K562 (cell line): ENCODE results near the gene NXN. TPM values are rescaled to one million over a fixed set of nuclear protein-coding genes. Genes with fewer than 3 reads are reported as not detected.
A peak's percentile ranks its signal among the peaks of the same experiment; 100 is the strongest.
"Not testable (repeated sequence)": the region's sequence is repeated elsewhere in the genome, so short reads cannot be mapped to it uniquely, and the experiment has no call there.

Source experiments
- ATAC-seq: fragments of 200-7000 bp; cut with Tn5 transposase; 3 replicates; pipeline ENCODE4 v1.9.1; 2020; ENCODE audit warnings: moderate library complexity
- BruUV-seq: library from RNA; stranded (reverse); fragments of 400-500 nt; replicated peaks from 2 replicates; lab custom pipeline; 2021; lab: Mats Ljungman, UMichigan
- CTCF ChIA-PET: fragments of 300-600 bp; formaldehyde crosslinking; extraction: SDS; loops from one replicate; lab custom pipeline; 2021; ENCODE audit warnings: low intra/inter-chr PET ratio; lab: Yijun Ruan, JAX
- POLR2A ChIA-PET: fragments of 300-600, 350-650 bp; sonication (Branson Sonifier 250); formaldehyde crosslinking; extraction: SDS; loops from one replicate; lab custom pipeline; 2021; ENCODE audit warnings: antibody characterized with exemption, inconsistent platforms; lab: Yijun Ruan, JAX
- DNase-seq, 4 experiments: peaks; one replicate each; pipeline versions ENCODE4 v3.0.0 to v3.0.0-alpha.2; 2011 to 2018; ENCODE audit warnings: low spot score in 3 of 4, mixed read lengths in 3 of 4; ENCODE audit errors: extremely low read depth in 1 of 4
- FAIRE-seq: peaks from 2 replicates; lab custom pipeline; 2011; peaks lifted over from hg19 to GRCh38; lab: Jason Lieb, UNC
- H2AFZ ChIP-seq: 2 replicates; pipeline ENCODE4 v1.6.0; 2011; ENCODE audit warnings: low read depth, low read length, control low read depth, inconsistent platforms
- H3K27ac ChIP-seq: fragments of 200-600 bp; 3 replicates; pipeline ENCODE4 v1.8.0; 2011; ENCODE audit warnings: low read depth, mild to moderate bottlenecking, control low read depth, inconsistent platforms, low read length, moderate library complexity, mixed read lengths; ENCODE audit errors: extremely low read depth
- H3K27me3 ChIP-seq, 2 experiments: fragments of 300-600 bp in 1 of 2; 2 replicates in 1 of 2; 3 replicates in 1 of 2; pipeline versions ENCODE4 v1.6.0 to v1.8.0; 2011; ENCODE audit warnings: inconsistent platforms in 2 of 2, low read length in 2 of 2, mild to moderate bottlenecking in 1 of 2, mixed read lengths in 1 of 2, moderate library complexity in 1 of 2; ENCODE audit not compliant: control insufficient read depth in 2 of 2, insufficient read depth in 2 of 2
- H3K36me3 ChIP-seq: fragments of 300-600 bp; 3 replicates; pipeline ENCODE4 v1.8.0; 2011; ENCODE audit warnings: mild to moderate bottlenecking, low read length, inconsistent platforms; ENCODE audit not compliant: control insufficient read depth, insufficient read depth
- H3K4me1 ChIP-seq, 2 experiments: fragments of 200-600 bp in 1 of 2; replicated peaks in 1 of 2; 2 replicates in 1 of 2; 3 replicates in 1 of 2; pipeline versions ENCODE4 v1.5.1 to v1.8.0; 2011; ENCODE audit warnings: inconsistent platforms in 2 of 2, low read length in 2 of 2, mild to moderate bottlenecking in 1 of 2, mixed read lengths in 1 of 2, moderate library complexity in 1 of 2; ENCODE audit not compliant: control insufficient read depth in 2 of 2, insufficient read depth in 2 of 2
- H3K4me2 ChIP-seq: 2 replicates; pipeline ENCODE4 v1.6.1; 2011; ENCODE audit warnings: low read length, control low read depth, inconsistent platforms, mixed read lengths; ENCODE audit not compliant: insufficient read depth
- H3K4me3 ChIP-seq: fragments of 200-600 bp; sonication (generic), shearing (Covaris generic); 2 replicates; pipeline ENCODE4 v1.5.1; 2016; ENCODE audit warnings: control low read depth, inconsistent platforms
- H3K79me2 ChIP-seq: fragments of 200-600 bp; 3 replicates; pipeline ENCODE4 v1.8.0; 2011; ENCODE audit warnings: low read length, inconsistent platforms; ENCODE audit not compliant: control insufficient read depth, insufficient read depth
- H3K9ac ChIP-seq, 2 experiments: 2 replicates each; pipeline versions ENCODE4 v1.6.0 to v1.6.1; 2011; ENCODE audit warnings: low read depth in 2 of 2, low read length in 2 of 2, control low read depth in 1 of 2, inconsistent platforms in 1 of 2, mild to moderate bottlenecking in 1 of 2, mixed read lengths in 1 of 2; ENCODE audit not compliant: insufficient read depth in 1 of 2
- H3K9me1 ChIP-seq: one replicate; pipeline ENCODE4 v1.6.0; 2011; ENCODE audit warnings: inconsistent platforms, mild to moderate bottlenecking, low read length, moderate library complexity; ENCODE audit not compliant: control insufficient read depth, insufficient read depth
- H3K9me3 ChIP-seq: replicated peaks from 2 replicates; pipeline ENCODE4 v1.5.1; 2011; ENCODE audit warnings: low read depth, low read length, inconsistent platforms; ENCODE audit not compliant: control insufficient read depth, insufficient read depth
- H4K20me1 ChIP-seq: replicated peaks from 2 replicates; pipeline ENCODE4 v1.6.1; 2011; ENCODE audit warnings: low read length, inconsistent platforms, mixed read lengths; ENCODE audit not compliant: control insufficient read depth, insufficient read depth
- HNRNPK ChIP-seq: fragments of 200-400 bp; formaldehyde crosslinking; IDR thresholded peaks from one replicate; pipeline ENCODE4 v1.6.1; 2018; ENCODE audit warnings: mild to moderate bottlenecking, low read depth, low read length; ENCODE audit not compliant: poor library complexity, severe bottlenecking
- RAD21 ChIP-seq, 2 experiments: fragments of 250-450 bp in 1 of 2; fragments of 450-650 bp in 1 of 2; sonication (Bioruptor Pico) in 1 of 2; formaldehyde crosslinking in 1 of 2; IDR thresholded peaks in 1 of 2; conservative IDR thresholded peaks in 1 of 2; 2 replicates each; pipeline versions ENCODE4 v1.4.0 to v1.8.0; 2020 to 2022; ENCODE audit warnings: mild to moderate bottlenecking in 2 of 2, moderate library complexity in 1 of 2
- SAFB ChIP-seq: fragments of 200-400 bp; formaldehyde crosslinking; IDR thresholded peaks from 2 replicates; pipeline ENCODE4 v1.6.1; 2017; ENCODE audit warnings: low read depth, low read length, borderline replicate concordance
- SMARCA4 ChIP-seq: fragments of 450-650 bp; IDR thresholded peaks from 2 replicates; pipeline ENCODE4 v1.6.1; 2016
- WGBS: fragments of 100-300 bp; shearing (Covaris generic); methylation state at CpG from one replicate; pipeline ENCODE4 v1.1.6; 2016; ENCODE audit warnings: low coverage, mixed read lengths; ENCODE audit not compliant: insufficient coverage; ENCODE audit errors: missing lambda C conversion rate; 5-methylcytosine and 5-hydroxymethylcytosine counted together
- in situ Hi-C: fragments of 300-500 bp; cut with MboI; formaldehyde crosslinking; loops from 4 replicates; pipeline ENCODE4 v1.15.0; 2018; ENCODE audit warnings: inconsistent platforms, mixed read lengths
- intact Hi-C: fragments of 100-400 bp; cut with micrococcal nuclease; formaldehyde crosslinking; loops from 2 replicates; pipeline ENCODE4 v1.14.2; 2022
- polyA plus RNA-seq, 8 experiments: library from polyadenylated mRNA; depleted of rRNA in 4 of 8; stranded (reverse) in 5 of 8; unstranded in 3 of 8; fragments of >200 nt; fragmentation: Nextera tagmentation in 2 of 8; fragmentation: Illumina TruSeq in 1 of 8; extraction: Ambion mirVana in 2 of 8; extraction: Trizol in 1 of 8; gene quantifications; 2 replicates each; pipeline versions ENCODE4 v1.2.1 to v1.2.3, GENCODE V29; 2011 to 2014; ENCODE audit warnings: inconsistent platforms in 1 of 8, missing spikeins in 1 of 8
- total RNA-seq, 7 experiments: library from RNA; depleted of rRNA in 6 of 7; stranded (reverse); fragments of >200 nt in 6 of 7; fragmentation: Illumina TruSeq in 2 of 7; extraction: Trizol in 2 of 7; gene quantifications; 2 replicates each; pipeline versions ENCODE4 v1.2.1 to v1.2.3, GENCODE V29; 2011 to 2021; ENCODE audit warnings: low replicate concordance in 1 of 7
- TF ChIP-seq, protein P1 (sequence below): fragments of 250-450 bp; sonication (Bioruptor Pico); IDR thresholded peaks from 2 replicates; pipeline ENCODE4 v1.8.0; 2021; ENCODE audit warnings: moderate library complexity, mild to moderate bottlenecking, inconsistent platforms

The NXN gene
- total and polyA plus RNA-seq, 9 of the 15 experiments (the other 6 are each of a cell fraction or from before 2014, with no cell fraction given), result 0.08 to 0.39 (median 0.29) TPM; not detected in 5

GRCh38 chr17:835721-836120 is 143.9 kb downstream of the NXN start:
- H3K9me1 ChIP-seq, H3K36me3 ChIP-seq, POLR2A ChIA-PET, H2AFZ ChIP-seq, CTCF ChIA-PET, FAIRE-seq, H3K9ac ChIP-seq, ATAC-seq, in situ Hi-C loops, H4K20me1 ChIP-seq, intact Hi-C loops, H3K4me2 ChIP-seq, H3K4me1 ChIP-seq, H3K79me2 ChIP-seq, DNase-seq, H3K4me3 ChIP-seq, H3K27ac ChIP-seq, BruUV-seq, H3K9me3 ChIP-seq: not testable (repeated sequence)
- peaks cover 16 to 49% of the 10 kb centered on the region in 2 experiments for H3K27me3 ChIP-seq
- WGBS, result 0% methylated on average over 1 of the region's 27 CpGs
- peak; percentile 57; the same call in 1 of the 2 replicates for TF ChIP-seq SAFB

GRCh38 chr17:835263-835662 is 144.3 kb downstream of the NXN start:
- CTCF ChIA-PET, result no interaction called here
- Histone ChIP-seq H4K20me1 (no peaks in the 10 kb centered on the region), H3K9me3 (no peaks in the 10 kb centered on the region), H2AFZ (no peak overlapping the region), H3K9me1 (no peaks in the 10 kb centered on the region), H3K9ac (no peak overlapping the region), H3K4me1 (no peaks in the 10 kb centered on the region), H3K4me2 (no peak overlapping the region)
- intact Hi-C loops, result no loop called here
- 12% methylated on average over 6 of the region's 9 CpGs for WGBS
- no peak for DNase-seq
- in situ Hi-C loops, result no loop called here
- no TSS peak for BruUV-seq
- no peak for TF ChIP-seq RAD21 (CRISPR knock-in tag; conservative IDR thresholded peaks at IDR 0.05 in 1 of 2, IDR thresholded peaks at IDR 0.05 in 1 of 2)
- TF ChIP-seq, protein P1, sequence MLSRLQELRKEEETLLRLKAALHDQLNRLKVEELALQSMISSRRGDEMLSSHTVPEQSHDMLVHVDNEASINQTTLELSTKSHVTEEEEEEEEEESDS (CRISPR knock-in tag), result no peak
- TF ChIP-seq HNRNPK, result no peak
- TF ChIP-seq SMARCA4, result no peak
- TF ChIP-seq, all 486 proteins: peak for 0
- peaks cover 16 to 46% of the 10 kb centered on the region in 2 experiments for H3K27me3 ChIP-seq
- H3K36me3 ChIP-seq, result no peaks in the 10 kb centered on the region
- H3K27ac ChIP-seq, result no peak overlapping the region
- no peak overlapping the region for H3K4me3 ChIP-seq
- POLR2A ChIA-PET, result interaction anchor here (1.0 kb wide), 1 partner anchor 11 kb away, joined by 3 read pairs; no protein-coding TSS in a partner anchor
- FAIRE-seq, result no peak
- H3K79me2 ChIP-seq, result no peaks in the 10 kb centered on the region
- ATAC-seq, result no peak
